HepG2 (cell line): ENCODE results near the gene ZDHHC7. TPM values are rescaled to one million over a fixed set of nuclear protein-coding genes. Genes with fewer than 3 reads are reported as not detected.

Experiments used
- GABPB1 ChIP-seq: IDR thresholded peaks from 2 replicates; pipeline ENCODE4 v1.6.1; 2016; ENCODE audit warnings: mild to moderate bottlenecking, missing genetic modification reagents, moderate library complexity, missing compliant biosample characterization
- JUND ChIP-seq: sonication (generic); formaldehyde crosslinking; IDR thresholded peaks from 2 replicates; pipeline ENCODE4 v1.8.0; 2022; ENCODE audit warnings: mild to moderate bottlenecking, missing genetic modification reagents
- MIER3 ChIP-seq: IDR thresholded peaks from 2 replicates; pipeline ENCODE4 v1.6.1; 2016; ENCODE audit warnings: missing compliant biosample characterization, borderline replicate concordance
- NFRKB ChIP-seq: fragments of 450-650 bp; IDR thresholded peaks from 2 replicates; pipeline ENCODE4 v1.6.1; 2017
- TBL1XR1 ChIP-seq: fragments of 150-350 bp; IDR thresholded peaks from 2 replicates; pipeline ENCODE4 v1.6.1; 2014; ENCODE audit warnings: borderline replicate concordance, low read length; ENCODE audit not compliant: partially characterized antibody
- TBX2 ChIP-seq: sonication (generic); formaldehyde crosslinking; IDR thresholded peaks from 2 replicates; pipeline ENCODE4 v1.5.0; 2020; ENCODE audit warnings: missing genetic modification reagents, mild to moderate bottlenecking, borderline replicate concordance
- TEAD3 ChIP-seq: optimal IDR thresholded peaks from 2 replicates; pipeline ENCODE3; 2016; ENCODE audit warnings: borderline replicate concordance
- ZNF619 ChIP-seq: sonication (generic); formaldehyde crosslinking; IDR thresholded peaks from 2 replicates; pipeline ENCODE4 v1.4.0; 2020; ENCODE audit warnings: mild to moderate bottlenecking, missing genetic modification reagents
- ZNF660 ChIP-seq: sonication (generic); formaldehyde crosslinking; IDR thresholded peaks from 2 replicates; pipeline ENCODE4 v1.5.1; 2020; ENCODE audit warnings: mild to moderate bottlenecking, low read depth, missing genetic modification reagents, borderline replicate concordance
- polyA plus RNA-seq, 8 experiments: library from polyadenylated mRNA; depleted of rRNA in 3 of 8; stranded (reverse) in 7 of 8; unstranded in 1 of 8; fragments of >200 nt; fragmentation: Illumina TruSeq in 4 of 8; extraction: Trizol in 4 of 8; gene quantifications; 2 replicates each; pipeline versions ENCODE4 v1.2.1 to v1.2.3, GENCODE V29; 2011 to 2016; ENCODE audit warnings: low read depth in 4 of 8, missing spikeins in 1 of 8, mixed read lengths in 1 of 8; ENCODE audit not compliant: insufficient read depth in 1 of 8
- total RNA-seq, 5 experiments: library from RNA; depleted of rRNA; stranded (reverse); fragments of >200 nt; fragmentation: Illumina TruSeq; extraction: Trizol; gene quantifications; 2 replicates each; pipeline ENCODE4 v1.2.3, GENCODE V29; 2016; ENCODE audit warnings: low read depth in 1 of 5
- TF ChIP-seq, protein P1 (sequence below), 2 experiments: fragments of 450-650 bp in 1 of 2; sonication (generic) in 1 of 2; formaldehyde crosslinking in 1 of 2; IDR thresholded peaks; 2 replicates each; pipeline versions ENCODE4 v1.6.1 to v1.8.0; 2016 to 2022; ENCODE audit warnings: antibody characterized with exemption in 1 of 2, mild to moderate bottlenecking in 1 of 2, missing genetic modification reagents in 1 of 2
- TF ChIP-seq, protein P2 (sequence below): sonication (generic); formaldehyde crosslinking; conservative IDR thresholded peaks from 2 replicates; pipeline ENCODE4 v1.4.0; 2020; ENCODE audit warnings: mild to moderate bottlenecking, missing genetic modification reagents, moderate library complexity
- TF ChIP-seq, protein P3 (sequence below): IDR thresholded peaks from 2 replicates; pipeline ENCODE4 v1.6.1; 2016; ENCODE audit warnings: low read depth, borderline replicate concordance
- TF ChIP-seq, protein P4 (sequence below): sonication (generic); formaldehyde crosslinking; IDR thresholded peaks from 2 replicates; pipeline ENCODE4 v1.9.0; 2022; ENCODE audit warnings: missing genetic modification reagents, mild to moderate bottlenecking, borderline replicate concordance

The ZDHHC7 gene
- total and polyA plus RNA-seq, 2 of the 13 experiments (the other 11 are each of a cell fraction or from before 2014, with no cell fraction given) = 46.8 to 67.6 TPM

DNA sequence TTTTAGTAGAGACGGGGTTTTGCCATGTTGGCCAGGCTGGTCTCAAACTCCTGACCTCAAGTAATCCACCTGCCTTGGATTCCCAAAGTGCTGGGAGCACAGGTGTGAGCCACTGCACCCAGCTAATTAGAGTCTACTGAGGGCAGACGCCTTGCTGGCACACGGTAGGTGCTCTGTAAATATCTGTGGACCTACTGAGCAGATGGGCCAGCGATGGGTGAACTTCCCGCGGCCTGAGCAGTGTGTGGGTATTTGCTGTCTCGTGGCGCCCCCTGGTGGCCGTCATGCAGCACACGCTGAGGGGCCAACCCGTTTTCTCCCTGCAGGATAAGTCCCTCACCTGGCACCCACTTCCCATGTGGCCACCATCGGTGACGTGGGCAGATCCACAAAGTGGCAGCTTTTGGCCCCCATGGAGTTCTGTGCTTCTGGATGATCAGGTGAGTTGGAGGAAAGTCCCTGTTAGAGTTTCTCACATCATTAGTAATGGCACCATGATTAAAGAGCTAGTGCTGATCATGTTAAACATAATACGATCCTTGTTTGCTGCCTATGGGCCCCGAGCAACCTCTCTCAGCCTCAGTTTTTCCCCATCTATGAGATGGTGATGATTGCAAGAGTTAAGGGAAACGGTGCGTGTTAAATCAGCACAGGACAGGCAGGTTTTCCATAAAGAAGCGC, 40.7 kb downstream of the ZDHHC7 start (continued):
- TF ChIP-seq, protein P1, sequence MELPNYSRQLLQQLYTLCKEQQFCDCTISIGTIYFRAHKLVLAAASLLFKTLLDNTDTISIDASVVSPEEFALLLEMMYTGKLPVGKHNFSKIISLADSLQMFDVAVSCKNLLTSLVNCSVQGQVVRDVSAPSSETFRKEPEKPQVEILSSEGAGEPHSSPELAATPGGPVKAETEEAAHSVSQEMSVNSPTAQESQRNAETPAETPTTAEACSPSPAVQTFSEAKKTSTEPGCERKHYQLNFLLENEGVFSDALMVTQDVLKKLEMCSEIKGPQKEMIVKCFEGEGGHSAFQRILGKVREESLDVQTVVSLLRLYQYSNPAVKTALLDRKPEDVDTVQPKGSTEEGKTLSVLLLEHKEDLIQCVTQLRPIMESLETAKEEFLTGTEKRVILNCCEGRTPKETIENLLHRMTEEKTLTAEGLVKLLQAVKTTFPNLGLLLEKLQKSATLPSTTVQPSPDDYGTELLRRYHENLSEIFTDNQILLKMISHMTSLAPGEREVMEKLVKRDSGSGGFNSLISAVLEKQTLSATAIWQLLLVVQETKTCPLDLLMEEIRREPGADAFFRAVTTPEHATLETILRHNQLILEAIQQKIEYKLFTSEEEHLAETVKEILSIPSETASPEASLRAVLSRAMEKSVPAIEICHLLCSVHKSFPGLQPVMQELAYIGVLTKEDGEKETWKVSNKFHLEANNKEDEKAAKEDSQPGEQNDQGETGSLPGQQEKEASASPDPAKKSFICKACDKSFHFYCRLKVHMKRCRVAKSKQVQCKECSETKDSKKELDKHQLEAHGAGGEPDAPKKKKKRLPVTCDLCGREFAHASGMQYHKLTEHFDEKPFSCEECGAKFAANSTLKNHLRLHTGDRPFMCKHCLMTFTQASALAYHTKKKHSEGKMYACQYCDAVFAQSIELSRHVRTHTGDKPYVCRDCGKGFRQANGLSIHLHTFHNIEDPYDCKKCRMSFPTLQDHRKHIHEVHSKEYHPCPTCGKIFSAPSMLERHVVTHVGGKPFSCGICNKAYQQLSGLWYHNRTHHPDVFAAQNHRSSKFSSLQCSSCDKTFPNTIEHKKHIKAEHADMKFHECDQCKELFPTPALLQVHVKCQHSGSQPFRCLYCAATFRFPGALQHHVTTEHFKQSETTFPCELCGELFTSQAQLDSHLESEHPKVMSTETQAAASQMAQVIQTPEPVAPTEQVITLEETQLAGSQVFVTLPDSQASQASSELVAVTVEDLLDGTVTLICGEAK (IDR thresholded peaks at IDR 0.05) = no peak
- TF ChIP-seq, protein P1 (CRISPR knock-in tag; IDR thresholded peaks at IDR 0.05) = no peak
- TF ChIP-seq JUND (CRISPR knock-in tag) = 0 out of 2 replicates have a peak, but pooled peaks have one; percentile 39
- TF ChIP-seq TEAD3 = peak; percentile 88
- TF ChIP-seq TBX2 (CRISPR knock-in tag) = peak; percentile 59; the same call in 1 of the 2 replicates
- TF ChIP-seq GABPB1 (CRISPR knock-in tag) = no peak
- TF ChIP-seq ZNF619 (CRISPR knock-in tag) = peak; percentile 53
- TF ChIP-seq, protein P2, sequence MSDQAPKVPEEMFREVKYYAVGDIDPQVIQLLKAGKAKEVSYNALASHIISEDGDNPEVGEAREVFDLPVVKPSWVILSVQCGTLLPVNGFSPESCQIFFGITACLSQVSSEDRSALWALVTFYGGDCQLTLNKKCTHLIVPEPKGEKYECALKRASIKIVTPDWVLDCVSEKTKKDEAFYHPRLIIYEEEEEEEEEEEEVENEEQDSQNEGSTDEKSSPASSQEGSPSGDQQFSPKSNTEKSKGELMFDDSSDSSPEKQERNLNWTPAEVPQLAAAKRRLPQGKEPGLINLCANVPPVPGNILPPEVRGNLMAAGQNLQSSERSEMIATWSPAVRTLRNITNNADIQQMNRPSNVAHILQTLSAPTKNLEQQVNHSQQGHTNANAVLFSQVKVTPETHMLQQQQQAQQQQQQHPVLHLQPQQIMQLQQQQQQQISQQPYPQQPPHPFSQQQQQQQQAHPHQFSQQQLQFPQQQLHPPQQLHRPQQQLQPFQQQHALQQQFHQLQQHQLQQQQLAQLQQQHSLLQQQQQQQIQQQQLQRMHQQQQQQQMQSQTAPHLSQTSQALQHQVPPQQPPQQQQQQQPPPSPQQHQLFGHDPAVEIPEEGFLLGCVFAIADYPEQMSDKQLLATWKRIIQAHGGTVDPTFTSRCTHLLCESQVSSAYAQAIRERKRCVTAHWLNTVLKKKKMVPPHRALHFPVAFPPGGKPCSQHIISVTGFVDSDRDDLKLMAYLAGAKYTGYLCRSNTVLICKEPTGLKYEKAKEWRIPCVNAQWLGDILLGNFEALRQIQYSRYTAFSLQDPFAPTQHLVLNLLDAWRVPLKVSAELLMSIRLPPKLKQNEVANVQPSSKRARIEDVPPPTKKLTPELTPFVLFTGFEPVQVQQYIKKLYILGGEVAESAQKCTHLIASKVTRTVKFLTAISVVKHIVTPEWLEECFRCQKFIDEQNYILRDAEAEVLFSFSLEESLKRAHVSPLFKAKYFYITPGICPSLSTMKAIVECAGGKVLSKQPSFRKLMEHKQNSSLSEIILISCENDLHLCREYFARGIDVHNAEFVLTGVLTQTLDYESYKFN (CRISPR knock-in tag) = no peak
- TF ChIP-seq MIER3 (CRISPR knock-in tag) = 0 out of 2 replicates have a peak, but pooled peaks have one; percentile 49
- TF ChIP-seq, protein P3, sequence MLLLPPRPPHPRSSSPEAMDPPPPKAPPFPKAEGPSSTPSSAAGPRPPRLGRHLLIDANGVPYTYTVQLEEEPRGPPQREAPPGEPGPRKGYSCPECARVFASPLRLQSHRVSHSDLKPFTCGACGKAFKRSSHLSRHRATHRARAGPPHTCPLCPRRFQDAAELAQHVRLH (CRISPR knock-in tag) = peak; percentile 51; the same call in 1 of the 2 replicates
- TF ChIP-seq ZNF660 (CRISPR knock-in tag) = no peak
- no peak for TF ChIP-seq TBL1XR1
- TF ChIP-seq NFRKB = no peak
- TF ChIP-seq, protein P4, sequence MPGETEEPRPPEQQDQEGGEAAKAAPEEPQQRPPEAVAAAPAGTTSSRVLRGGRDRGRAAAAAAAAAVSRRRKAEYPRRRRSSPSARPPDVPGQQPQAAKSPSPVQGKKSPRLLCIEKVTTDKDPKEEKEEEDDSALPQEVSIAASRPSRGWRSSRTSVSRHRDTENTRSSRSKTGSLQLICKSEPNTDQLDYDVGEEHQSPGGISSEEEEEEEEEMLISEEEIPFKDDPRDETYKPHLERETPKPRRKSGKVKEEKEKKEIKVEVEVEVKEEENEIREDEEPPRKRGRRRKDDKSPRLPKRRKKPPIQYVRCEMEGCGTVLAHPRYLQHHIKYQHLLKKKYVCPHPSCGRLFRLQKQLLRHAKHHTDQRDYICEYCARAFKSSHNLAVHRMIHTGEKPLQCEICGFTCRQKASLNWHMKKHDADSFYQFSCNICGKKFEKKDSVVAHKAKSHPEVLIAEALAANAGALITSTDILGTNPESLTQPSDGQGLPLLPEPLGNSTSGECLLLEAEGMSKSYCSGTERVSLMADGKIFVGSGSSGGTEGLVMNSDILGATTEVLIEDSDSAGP (CRISPR knock-in tag) = peak; percentile 33; the same call in 1 of the 2 replicates
